ENCODE measurements around the gene SLC17A8.

The SLC17A8 gene

DNA sequence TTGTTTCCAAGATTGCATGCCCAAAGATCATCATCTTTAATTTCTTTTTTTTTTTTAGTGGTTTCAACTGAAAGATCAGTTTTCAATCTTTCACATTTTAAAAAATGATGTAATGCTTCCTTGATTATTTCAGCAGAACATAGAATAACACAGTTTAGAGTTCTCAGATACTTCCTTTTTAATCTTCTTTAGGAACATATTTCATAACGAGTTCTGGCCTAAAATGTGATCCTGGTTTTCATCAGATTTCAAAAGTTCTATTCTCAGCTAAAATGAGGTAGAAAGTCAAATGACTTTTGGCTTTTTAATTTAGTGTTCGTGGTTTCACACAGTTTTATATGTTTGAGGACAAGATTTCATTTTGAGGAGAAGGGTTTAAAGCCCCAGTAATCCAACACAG is 76.8 kb downstream of the SLC17A8 start:
- DNase-seq, result no peak

DNA sequence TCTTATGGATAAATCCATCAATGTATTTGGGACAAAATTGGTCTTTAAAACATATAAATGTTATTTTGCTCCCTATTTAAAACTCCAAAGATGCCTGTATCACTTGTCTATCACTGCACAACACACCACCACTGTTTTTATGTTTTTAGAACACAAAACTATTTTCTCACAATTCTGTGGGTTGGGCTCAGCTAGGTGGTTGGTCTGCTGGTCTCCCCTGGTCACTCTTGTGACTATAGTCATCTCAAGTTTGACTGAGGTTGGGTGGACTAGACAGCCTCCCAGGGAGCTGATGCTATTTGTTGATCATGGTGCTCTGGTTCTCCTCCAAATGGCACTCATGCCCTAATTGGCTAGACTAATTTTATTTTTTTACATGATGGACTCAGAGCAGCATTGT is 77.3 kb downstream of the SLC17A8 start:
- no peak for DNase-seq

DNA sequence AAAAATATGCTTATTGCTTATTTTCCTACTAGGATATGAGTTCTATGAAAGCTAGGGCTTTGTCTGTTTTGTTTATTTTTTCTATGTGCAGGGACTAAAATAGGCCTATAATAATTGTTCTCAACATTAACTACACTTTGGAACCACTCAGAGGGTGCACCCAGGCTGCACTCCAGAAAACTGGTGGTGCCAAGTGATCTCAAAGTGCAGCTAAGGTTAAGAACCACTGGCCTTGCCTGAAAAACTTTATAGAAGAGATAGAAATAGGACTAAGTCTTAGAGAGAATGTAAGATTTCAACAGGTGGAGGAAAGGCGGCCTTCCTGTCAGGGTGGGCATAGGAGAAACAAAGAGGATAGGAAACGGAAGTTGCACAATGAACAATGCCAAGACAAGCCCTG is 79.1 kb downstream of the SLC17A8 start:
- DNase-seq, result no peak

DNA sequence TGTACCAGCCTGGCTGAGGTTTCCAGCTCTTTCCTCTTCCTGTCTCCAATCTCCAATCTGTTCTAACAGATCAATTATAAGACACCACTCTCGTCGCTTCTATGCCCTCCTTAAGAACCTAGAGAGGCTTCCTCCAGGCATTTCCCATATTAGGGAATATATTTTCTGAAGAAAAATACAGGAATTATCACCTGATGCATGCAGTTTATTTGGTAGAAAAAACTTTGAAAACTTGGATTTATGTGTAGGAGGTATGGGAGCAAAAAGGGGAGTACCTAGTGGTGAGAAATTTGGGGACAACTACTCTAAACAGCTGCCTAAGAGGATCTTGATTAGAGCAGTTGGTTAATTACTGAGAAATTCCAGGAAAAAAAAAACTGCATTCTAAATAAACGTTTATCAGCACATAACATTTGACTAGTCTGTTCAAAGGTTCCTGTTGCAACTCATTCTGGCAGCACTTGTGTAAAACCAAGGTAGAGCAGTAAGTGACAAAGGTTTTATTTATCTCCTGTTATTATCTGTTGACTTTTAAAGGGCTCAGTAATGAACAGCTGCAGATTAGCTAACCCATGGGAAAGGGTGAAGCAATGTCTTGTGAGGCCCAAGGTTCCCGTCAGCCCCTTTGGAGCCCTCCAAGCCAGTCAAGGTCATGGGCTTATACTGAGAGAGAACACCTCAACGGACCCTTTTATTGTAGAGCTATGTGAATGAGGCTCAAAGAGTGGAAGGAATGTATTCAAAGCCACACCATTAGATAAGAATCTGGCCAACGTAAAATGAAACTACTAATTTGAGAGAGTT is 80.4 kb downstream of the SLC17A8 start:
- no peak for DNase-seq

DNA sequence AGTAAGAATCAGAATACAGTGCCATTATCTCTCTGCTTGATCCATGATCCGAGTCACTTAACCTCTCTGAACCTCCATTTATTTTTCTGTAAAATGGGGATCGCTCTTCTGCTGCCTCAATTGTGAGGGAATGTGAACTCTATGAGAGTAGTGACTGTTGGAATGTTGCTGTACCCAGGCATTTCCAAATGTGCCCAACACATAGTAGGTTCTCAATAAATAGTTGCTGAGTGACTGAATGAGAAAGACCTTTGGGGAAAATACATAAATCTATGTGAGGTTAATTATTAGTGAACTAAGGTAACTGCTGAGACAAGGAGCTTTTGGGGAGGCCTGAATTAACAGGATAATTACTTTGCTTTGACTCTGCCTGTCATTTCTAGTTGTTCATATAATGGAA is 82.9 kb downstream of the SLC17A8 start:
- DNase-seq, result no peak

DNA sequence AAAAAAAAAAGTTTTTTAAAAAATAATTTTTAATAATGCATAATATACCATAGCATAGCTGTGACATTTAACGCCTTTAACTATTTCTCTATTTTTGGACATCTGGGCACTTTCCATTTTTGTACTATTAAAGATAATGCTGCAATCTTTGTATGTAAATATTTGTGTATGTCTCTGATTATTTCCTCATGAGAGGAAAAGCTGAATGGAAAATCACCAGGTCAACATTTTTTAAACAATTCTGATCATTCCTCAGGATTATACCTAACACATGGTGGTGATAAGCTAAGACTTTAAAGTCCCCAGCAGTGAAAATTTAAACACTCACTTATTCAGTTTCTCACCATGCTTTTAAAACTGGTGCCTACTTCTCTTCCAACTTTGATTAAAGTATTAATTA is 85.5 kb downstream of the SLC17A8 start:
- DNase-seq, result no peak

DNA sequence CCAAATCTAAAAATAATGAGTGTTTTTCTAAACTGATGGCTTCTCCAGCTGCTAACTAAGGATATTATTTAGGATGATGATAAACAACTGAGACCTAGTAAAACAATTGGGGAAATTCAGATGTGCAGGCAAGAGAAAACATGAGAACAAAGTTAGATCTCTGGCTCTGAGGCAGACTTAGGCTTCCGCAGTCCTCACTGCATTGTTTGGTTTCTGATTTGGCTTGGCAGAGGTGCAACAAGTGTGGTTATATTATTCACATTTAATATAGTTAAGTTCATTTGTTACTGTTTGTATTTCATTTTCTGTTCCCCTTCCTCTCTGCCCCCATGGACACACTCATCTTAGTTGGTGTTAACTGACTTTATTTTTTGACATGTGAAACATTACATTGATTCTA is 86.6 kb downstream of the SLC17A8 start:
- no peak for DNase-seq

DNA sequence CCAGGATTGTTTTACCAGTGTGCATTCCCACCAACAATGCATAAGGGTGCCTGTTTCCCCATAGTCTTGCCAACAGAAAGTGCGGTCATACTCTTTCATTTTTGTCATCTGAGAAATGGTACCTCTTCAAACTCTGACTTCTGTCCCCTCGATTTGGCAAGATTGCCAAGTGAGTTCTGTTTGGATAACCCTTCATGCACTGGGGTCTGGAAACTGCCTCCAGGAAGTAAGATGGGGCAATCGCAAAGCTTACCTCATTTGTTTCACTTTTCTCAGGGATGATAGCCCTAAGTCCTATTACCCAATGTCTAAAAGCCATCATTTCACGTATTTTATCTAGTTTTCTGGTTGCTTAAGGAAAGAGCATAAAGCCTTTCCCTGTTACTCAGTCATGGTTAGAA is 88.2 kb downstream of the SLC17A8 start:
- DNase-seq, result no peak

DNA sequence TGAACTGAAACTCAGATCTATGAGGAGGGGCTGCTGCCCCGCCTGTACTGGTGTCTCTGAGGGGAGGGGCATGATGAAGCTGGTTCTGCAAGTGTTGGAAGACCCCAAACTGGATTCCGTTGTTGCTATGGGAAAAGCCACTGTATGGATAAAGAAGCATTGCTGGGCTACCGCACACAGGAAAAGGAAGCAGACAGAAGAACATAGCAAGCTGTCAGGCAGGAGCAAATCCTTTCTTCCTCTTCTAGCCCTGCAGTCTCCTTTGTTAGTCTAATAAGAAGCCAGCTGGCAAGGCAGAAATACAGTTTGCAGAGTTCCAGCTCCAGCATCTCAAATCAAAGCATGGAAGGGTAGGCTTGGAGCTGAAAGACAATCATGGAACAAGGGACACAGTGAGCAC is 90.5 kb downstream of the SLC17A8 start:
- no peak for DNase-seq

DNA sequence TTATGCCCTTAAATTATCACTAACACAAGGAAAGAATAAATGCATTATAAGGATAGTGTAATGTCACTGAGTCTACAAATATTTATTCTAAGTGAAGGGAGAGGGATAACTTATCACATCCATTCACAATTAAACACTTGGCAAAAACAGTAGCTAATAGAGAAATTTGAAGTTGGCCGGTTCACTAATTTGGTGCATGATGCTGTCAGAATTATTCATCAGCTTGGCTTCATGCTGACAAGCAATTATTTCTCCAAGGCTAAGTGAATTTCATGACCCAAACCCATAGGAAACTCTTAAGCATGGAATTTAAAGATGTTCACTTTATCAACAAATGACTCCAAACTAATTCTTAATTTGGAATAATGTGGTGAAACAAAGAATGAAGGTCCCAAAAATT is 91.8 kb downstream of the SLC17A8 start:
- DNase-seq, result no peak

DNA sequence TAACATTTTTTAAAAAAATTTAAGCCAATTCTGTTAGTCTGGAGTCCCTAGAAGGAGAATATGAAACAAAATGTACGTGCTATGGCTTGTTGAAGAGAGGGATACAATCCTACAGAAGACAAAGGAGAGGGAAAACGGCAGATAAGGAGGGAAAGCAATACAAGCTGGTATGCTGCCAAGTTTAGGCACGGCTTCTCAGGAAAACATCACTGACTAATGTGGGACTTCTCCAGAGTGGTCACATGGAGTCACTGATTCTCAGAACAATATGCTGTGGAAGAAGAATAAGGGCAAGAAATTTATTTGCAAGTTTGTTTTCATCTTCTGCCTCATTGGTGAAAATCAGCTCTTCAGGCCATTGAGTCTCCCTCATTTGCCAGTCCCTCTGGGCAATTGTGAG is 93.9 kb downstream of the SLC17A8 start:
- DNase-seq, result no peak

DNA sequence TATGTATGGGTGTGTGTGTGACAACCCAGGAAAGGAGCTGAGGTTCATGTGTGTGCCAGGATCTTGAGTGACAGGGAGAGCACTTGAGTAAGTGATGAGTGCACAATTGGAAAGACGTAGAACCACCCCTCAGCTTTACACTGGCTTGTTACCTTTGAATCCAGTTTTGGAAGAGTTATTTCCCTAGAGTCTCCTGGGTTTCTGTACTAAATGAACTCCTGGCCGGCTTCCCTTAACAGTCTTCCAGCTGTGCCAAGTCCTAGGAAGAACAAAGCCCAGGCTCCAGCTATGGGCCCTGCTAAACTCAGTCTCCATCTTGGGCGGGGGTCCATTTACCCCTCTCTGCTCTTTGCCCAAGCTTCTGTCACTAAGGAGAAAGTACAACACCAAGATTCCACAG is 97.1 kb downstream of the SLC17A8 start:
- no peak for DNase-seq

DNA sequence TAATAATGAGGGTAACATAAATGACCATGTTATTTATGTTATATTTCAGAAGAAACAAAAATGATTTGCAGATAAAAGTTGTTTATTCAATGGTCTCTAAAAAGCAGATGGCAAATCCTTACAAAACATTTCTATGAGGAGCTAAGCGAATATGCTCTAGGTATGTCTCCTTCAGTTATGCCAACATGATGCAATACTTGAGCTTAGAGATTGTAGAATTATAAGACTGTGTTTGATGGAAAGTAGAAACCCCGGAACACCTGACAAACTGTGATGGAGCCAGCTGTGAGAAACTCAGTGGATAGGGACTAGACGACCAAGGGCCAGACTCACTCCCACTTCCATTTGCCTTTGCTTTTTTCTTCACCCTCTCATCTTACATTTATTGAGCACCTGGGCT is 99.0 kb downstream of the SLC17A8 start:
- no peak for DNase-seq

DNA sequence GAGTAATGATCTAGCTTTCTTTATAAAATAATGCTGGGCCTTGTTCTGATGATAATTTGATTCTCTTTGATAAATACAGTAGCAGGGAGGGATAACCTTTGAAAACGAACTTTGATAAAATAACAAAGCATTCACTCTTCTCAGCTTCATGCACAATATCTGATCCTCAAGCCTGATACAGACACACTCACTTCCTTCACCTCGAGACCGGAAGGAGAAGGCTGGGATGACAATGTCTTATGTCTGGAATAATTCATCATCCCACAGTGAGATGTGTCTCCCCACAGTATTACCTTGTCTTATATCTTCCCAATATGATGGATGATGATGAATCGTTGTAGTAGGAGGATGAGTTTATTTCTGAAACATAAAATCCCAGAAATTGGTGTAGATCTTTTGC is 101.3 kb downstream of the SLC17A8 start:
- no peak for DNase-seq

DNA sequence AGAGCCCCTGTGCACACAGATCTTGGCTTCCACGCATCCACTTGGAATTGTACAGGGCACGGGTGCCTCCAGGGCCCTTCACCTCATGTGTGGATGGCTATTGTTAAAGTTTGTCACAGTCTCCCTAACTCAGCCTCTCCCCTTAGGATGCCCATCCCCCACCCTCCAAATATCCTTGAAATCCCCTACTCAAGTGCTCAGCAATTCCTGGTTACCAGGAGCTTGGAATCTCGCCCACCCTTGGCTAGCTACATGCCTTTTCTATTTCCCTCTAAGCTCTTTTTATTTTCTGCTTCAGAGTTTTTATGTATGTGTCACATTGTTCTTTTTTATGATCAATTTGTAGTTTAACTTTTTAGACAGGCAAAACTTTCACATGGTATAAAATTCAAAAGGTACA is 103.8 kb downstream of the SLC17A8 start:
- DNase-seq, result no peak

DNA sequence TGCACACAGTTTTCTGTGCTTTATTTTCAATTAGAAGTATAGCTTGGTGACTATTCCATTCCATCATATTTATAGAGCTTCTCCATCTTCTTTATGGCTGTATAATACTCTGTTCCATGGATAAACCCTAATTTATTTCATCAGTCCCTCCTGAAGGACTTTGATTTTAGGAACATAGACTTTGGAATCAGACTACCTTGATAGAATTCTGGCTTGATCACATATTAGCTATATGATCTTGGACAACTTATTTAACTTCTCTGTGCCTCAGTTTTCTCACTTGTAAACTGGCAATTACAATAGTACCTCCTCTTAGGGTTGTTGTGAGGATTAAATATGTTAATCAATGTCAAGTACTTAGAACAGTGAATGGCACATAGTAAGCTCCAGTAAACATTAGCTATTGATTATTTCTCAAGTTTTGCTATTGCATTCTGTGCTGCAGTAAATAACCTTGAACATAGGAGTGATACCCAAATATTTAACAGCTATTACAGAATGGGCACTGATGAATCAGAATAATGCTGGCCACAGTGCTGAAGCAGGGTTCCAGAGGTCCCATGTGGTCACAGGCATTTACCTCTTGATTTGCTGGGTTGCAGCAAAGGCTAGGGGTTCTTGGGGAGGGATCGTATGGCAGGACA is 104.6 kb downstream of the SLC17A8 start:
- no peak for DNase-seq

DNA sequence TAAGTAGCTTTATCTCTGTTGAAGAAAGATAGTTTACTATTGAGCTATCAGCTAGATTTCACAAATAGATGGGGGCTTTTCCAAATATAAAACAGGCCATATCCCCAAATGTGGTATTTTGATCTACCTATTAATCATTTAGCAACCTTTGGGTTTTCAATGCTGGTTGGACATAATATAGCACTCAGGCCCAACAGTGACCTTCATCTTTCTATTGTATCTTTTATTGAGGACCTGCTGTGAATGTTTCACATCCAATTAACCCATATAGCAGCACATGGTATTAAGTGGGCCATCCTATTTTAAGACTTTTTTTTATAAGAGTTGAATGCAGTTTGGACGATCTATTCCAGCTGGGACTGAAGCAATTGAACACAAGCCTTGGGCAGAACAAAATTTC is 106.8 kb downstream of the SLC17A8 start:
- no peak for DNase-seq

DNA sequence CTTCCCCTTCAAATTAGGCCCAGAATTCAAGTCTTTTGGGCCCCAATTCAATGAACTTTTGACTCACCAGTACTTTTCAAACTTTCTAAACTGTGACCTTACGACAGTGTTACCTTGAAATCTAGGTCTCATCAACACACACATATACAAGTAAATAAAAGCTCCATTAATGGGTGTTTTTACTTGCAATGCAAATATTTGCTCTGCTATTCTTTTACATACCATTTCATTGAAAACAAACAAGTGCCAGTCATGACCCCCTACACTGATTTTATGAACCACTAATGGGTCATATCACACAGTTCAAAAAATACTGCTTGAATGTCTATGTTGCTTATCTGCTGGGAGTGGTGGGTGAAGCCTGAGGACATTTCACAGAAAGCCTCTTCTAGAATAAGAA is 107.7 kb downstream of the SLC17A8 start:
- DNase-seq, result no peak

DNA sequence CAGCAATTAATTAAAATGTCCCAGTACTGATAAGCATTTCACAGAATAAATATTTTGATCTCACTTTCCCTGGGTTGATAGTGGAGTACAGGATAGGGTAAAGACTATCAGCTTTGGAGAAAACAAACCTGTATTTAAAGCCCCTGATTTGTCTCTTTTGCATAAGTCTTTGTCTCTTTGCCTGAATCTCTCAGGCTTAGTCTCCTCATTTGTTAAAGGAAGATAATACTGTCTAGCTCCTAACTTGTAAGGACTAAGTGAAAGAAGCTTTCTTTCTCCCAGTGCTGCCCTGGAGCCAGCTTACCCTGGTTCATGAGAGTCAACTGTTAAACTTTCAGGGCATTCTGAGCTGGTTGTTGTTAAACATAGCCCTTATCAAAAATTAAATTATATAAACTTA is 111.3 kb downstream of the SLC17A8 start:
- DNase-seq, result no peak
